Keratinocyte (primary cell): ENCODE results near the gene C10orf95. TPM values are rescaled to one million over a fixed set of nuclear protein-coding genes. Genes with fewer than 3 reads are reported as not detected.

ENCODE experiments used
- DNase-seq: peaks from one replicate; pipeline ENCODE4 v3.0.0-alpha.2; 2011; ENCODE audit warnings: low read depth, missing footprints, low spot score
- FAIRE-seq: peaks from 2 replicates; lab custom pipeline; 2011; peaks lifted over from hg19 to GRCh38; lab: Jason Lieb, UNC
- H2AFZ ChIP-seq: 2 replicates; pipeline ENCODE4 v1.6.0; 2012; ENCODE audit warnings: low read length, control low read depth, inconsistent platforms; ENCODE audit not compliant: control insufficient read depth
- H3K27ac ChIP-seq: 2 replicates; pipeline ENCODE4 v1.5.1; 2011; ENCODE audit warnings: low read length; ENCODE audit not compliant: control insufficient read depth, insufficient read depth
- H3K27me3 ChIP-seq: 3 replicates; pipeline ENCODE4 v1.6.0; 2011; ENCODE audit warnings: low read length; ENCODE audit not compliant: control insufficient read depth, insufficient read depth; ENCODE audit errors: extremely low read depth
- H3K36me3 ChIP-seq, 2 experiments: 2 replicates in 1 of 2; 3 replicates in 1 of 2; pipeline ENCODE4 v1.5.1; 2011; ENCODE audit warnings: low read length in 2 of 2, mild to moderate bottlenecking in 1 of 2; ENCODE audit not compliant: control insufficient read depth in 2 of 2, insufficient read depth in 2 of 2; ENCODE audit errors: extremely low read depth in 1 of 2
- H3K4me1 ChIP-seq: 3 replicates; pipeline ENCODE4 v1.5.1; 2011; ENCODE audit warnings: low read length; ENCODE audit not compliant: control insufficient read depth, insufficient read depth; ENCODE audit errors: extremely low read depth
- H3K4me2 ChIP-seq: 3 replicates; pipeline ENCODE4 v1.6.0; 2011; ENCODE audit warnings: low read depth, low read length; ENCODE audit not compliant: control insufficient read depth, insufficient read depth; ENCODE audit errors: extremely low read depth
- H3K4me3 ChIP-seq, 3 experiments: fragments of 200-600 bp in 1 of 3; sonication (generic) in 1 of 3; 2 replicates in 2 of 3; 3 replicates in 1 of 3; pipeline ENCODE4 v1.5.1; 2011 to 2016; ENCODE audit warnings: low read length in 3 of 3, mild to moderate bottlenecking in 3 of 3, control low read depth in 2 of 3, inconsistent platforms in 1 of 3, low read depth in 1 of 3, mixed read lengths in 1 of 3, mixed run types in 1 of 3, moderate library complexity in 1 of 3; ENCODE audit not compliant: control insufficient read depth in 2 of 3, insufficient read depth in 2 of 3; ENCODE audit errors: extremely low read depth in 1 of 3
- H3K79me2 ChIP-seq: 2 replicates; pipeline ENCODE4 v1.6.0; 2012; ENCODE audit warnings: low read length; ENCODE audit not compliant: control insufficient read depth, insufficient read depth
- H3K9ac ChIP-seq: 3 replicates; pipeline ENCODE4 v1.6.0; 2011; ENCODE audit warnings: low read length; ENCODE audit not compliant: control insufficient read depth, insufficient read depth; ENCODE audit errors: extremely low read depth
- H3K9me1 ChIP-seq: 3 replicates; pipeline ENCODE4 v1.6.0; 2011; ENCODE audit warnings: low read length; ENCODE audit not compliant: control insufficient read depth, insufficient read depth; ENCODE audit errors: extremely low read depth
- H3K9me3 ChIP-seq: 2 replicates; pipeline ENCODE4 v1.5.1; 2012; ENCODE audit warnings: low read depth, low read length; ENCODE audit not compliant: control insufficient read depth
- H4K20me1 ChIP-seq: 3 replicates; pipeline ENCODE4 v1.6.0; 2011; ENCODE audit warnings: low read length; ENCODE audit not compliant: control insufficient read depth, insufficient read depth; ENCODE audit errors: extremely low read depth
- EZH2 ChIP-seq: IDR thresholded peaks from one replicate; pipeline ENCODE4 v1.6.1; 2012; ENCODE audit warnings: inconsistent platforms, mild to moderate bottlenecking, low read length, moderate library complexity
- dilution Hi-C: fragments of 300-500 bp; cut with MboI; formaldehyde crosslinking; loops from one replicate; pipeline ENCODE4 v1.7.0; 2020; ENCODE audit warnings: low sequenced_read_pairs; ENCODE audit not compliant: extremely low pct_ligation_motif_present
- polyA plus RNA-seq, 5 experiments: library from polyadenylated mRNA; depleted of rRNA in 3 of 5; stranded (reverse) in 3 of 5; stranded (forward) in 1 of 5; unstranded in 1 of 5; fragments of >200 nt; gene quantifications; 1 replicate in 1 of 5; 2 replicates in 3 of 5; 3 replicates in 1 of 5; pipeline versions ENCODE4 v1.2.1 to v1.2.3, GENCODE V29; 2011 to 2012; ENCODE audit warnings: missing spikeins in 2 of 5, low read depth in 1 of 5, low replicate concordance in 1 of 5
- TF ChIP-seq, protein P1 (sequence below), 3 experiments: IDR thresholded peaks in 1 of 3; conservative IDR thresholded peaks in 1 of 3; optimal IDR thresholded peaks in 1 of 3; 2 replicates in 2 of 3; 3 replicates in 1 of 3; pipeline versions ENCODE3 to v1.5.1; 2011; ENCODE audit warnings: low read length in 3 of 3, mild to moderate bottlenecking in 3 of 3, moderate library complexity in 2 of 3, control low read depth in 1 of 3, inconsistent platforms in 1 of 3; ENCODE audit not compliant: insufficient read depth in 2 of 3; ENCODE audit errors: extremely low read depth in 1 of 3

C10orf95 gene
- polyA plus RNA-seq, 1 donor (not counting 4 experiments of a cell fraction or from before 2014, with no cell fraction given) = 0.63 TPM

DNA sequence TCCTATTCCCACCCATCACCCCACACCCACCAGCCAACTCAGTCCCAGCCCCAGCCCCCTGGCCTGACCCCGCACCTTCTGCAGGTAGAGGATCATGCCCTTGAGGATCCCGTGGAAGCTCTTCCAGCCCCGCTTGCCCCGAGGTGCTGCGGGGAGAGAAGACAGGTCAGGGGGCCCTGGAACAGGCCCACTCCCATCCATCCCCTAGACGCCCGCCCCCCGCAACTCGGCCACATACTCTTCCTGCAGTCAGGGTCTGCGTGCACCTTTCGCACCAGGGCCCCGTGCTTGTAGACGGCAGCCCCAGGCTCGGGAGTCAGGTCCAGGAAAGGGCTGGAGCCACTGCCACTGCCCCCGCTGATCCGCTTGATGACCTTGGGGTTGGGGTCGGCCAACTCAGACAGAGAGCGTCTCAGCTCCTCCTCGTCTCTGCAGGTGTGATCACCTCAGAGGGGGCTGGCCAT, 46.2 kb downstream of the C10orf95 start:
- Histone ChIP-seq H3K4me2 (no peak overlapping the region), H3K9ac (no peak overlapping the region), H3K4me3 (no peak overlapping the region), H4K20me1 (peaks cover 3% of the 10 kb centered on the region), H3K79me2 (no peaks in the 10 kb centered on the region), H3K9me1 (no peaks in the 10 kb centered on the region), H3K9me3 (no peaks in the 10 kb centered on the region), H3K27me3 (peaks cover 28% of the 10 kb centered on the region), H3K4me1 (peaks cover 26% of the 10 kb centered on the region), H3K36me3 (peaks cover 5 to 14% of the 10 kb centered on the region in 2 experiments), H3K27ac (no peak overlapping the region), H2AFZ (no peak overlapping the region)
- FAIRE-seq = no peak
- dilution Hi-C loops = no loop called here
- no peak for DNase-seq
- TF ChIP-seq, protein P1, sequence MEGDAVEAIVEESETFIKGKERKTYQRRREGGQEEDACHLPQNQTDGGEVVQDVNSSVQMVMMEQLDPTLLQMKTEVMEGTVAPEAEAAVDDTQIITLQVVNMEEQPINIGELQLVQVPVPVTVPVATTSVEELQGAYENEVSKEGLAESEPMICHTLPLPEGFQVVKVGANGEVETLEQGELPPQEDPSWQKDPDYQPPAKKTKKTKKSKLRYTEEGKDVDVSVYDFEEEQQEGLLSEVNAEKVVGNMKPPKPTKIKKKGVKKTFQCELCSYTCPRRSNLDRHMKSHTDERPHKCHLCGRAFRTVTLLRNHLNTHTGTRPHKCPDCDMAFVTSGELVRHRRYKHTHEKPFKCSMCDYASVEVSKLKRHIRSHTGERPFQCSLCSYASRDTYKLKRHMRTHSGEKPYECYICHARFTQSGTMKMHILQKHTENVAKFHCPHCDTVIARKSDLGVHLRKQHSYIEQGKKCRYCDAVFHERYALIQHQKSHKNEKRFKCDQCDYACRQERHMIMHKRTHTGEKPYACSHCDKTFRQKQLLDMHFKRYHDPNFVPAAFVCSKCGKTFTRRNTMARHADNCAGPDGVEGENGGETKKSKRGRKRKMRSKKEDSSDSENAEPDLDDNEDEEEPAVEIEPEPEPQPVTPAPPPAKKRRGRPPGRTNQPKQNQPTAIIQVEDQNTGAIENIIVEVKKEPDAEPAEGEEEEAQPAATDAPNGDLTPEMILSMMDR (optimal IDR thresholded peaks at IDR 0.05 in 1 of 3, IDR thresholded peaks at IDR 0.05 in 1 of 3, conservative IDR thresholded peaks at IDR 0.05 in 1 of 3; ENCODE audit: extremely low read depth in 1 of 3, insufficient read depth in 2 of 3, low read length in 3 of 3) = no peak
- TF ChIP-seq EZH2 = no peak

DNA sequence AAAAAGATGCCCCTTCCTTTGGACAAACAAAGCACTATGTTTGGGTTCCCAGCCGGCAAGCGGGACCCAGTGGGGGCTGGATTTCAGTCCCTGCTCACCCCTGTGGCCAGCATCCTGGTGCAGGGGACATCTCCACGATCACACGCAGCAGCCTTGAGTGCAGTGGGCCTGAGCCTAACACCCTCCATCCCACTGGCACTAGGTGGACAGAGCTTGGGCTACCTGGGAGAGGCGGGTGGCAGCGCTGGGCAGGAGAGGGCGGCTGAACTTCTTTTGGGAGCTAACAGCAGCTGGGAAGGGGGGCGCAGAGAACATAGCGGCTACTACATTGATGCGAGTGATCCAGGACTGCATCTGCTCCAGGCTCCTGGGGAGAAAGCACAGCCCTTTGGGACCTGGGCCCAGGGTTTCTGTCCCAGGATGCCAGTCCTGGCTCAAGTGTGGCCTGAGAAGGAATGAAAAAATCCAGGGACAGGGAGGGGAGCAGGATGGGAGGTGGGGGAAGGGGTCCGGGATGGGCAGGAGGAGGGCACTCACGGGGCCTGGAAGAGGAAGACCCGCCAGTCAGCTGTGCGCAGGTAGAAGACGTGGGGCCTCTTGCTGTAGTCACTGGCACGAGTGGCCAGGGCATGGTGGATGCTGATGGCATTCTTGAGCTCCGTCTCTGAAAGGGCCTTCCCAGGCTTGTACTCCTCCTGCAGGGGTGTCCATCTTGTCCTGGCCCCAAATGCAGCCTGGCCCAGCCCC, 46.8 kb downstream of the C10orf95 start:
- FAIRE-seq (no peak), DNase-seq (no peak)
- Histone ChIP-seq H3K9me3 (no peaks in the 10 kb centered on the region), H3K27ac (no peak overlapping the region), H3K9ac (no peak overlapping the region), H3K27me3 (peaks cover 22% of the 10 kb centered on the region), H3K4me2 (no peak overlapping the region), H3K4me3 (no peak overlapping the region), H3K79me2 (no peaks in the 10 kb centered on the region), H3K4me1 (peaks cover 31% of the 10 kb centered on the region), H4K20me1 (peaks cover 3% of the 10 kb centered on the region), H2AFZ (no peak overlapping the region), H3K36me3 (peaks cover 6 to 14% of the 10 kb centered on the region in 2 experiments), H3K9me1 (no peaks in the 10 kb centered on the region)
- TF ChIP-seq, protein P1 (optimal IDR thresholded peaks at IDR 0.05 in 1 of 3, IDR thresholded peaks at IDR 0.05 in 1 of 3, conservative IDR thresholded peaks at IDR 0.05 in 1 of 3; ENCODE audit: extremely low read depth in 1 of 3, insufficient read depth in 2 of 3, low read length in 3 of 3) = no peak
- TF ChIP-seq EZH2 = no peak
- dilution Hi-C loops = no loop called here
